ENCODE results near the gene EPSTI1.

DNA sequence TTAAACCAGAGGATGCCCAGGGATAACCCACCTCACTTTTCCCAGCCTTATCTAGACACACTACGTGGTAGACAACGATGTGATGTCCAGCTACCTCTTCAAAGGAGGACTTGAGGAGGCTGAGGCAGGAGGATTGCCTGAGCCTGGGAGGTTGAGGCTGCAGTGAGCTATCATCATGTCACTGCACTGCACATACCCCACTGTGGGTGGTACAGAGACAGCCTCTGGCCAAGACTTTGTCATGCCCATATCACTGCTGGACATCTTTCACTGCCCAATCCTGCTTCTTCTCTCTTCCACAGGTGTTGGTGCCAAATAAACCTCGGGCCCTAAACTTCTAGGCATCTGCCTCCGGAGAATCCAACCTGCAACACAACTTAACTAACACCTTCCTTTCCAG lies 124.8 kb downstream of the EPSTI1 start:
- TF ChIP-seq, protein P1, sequence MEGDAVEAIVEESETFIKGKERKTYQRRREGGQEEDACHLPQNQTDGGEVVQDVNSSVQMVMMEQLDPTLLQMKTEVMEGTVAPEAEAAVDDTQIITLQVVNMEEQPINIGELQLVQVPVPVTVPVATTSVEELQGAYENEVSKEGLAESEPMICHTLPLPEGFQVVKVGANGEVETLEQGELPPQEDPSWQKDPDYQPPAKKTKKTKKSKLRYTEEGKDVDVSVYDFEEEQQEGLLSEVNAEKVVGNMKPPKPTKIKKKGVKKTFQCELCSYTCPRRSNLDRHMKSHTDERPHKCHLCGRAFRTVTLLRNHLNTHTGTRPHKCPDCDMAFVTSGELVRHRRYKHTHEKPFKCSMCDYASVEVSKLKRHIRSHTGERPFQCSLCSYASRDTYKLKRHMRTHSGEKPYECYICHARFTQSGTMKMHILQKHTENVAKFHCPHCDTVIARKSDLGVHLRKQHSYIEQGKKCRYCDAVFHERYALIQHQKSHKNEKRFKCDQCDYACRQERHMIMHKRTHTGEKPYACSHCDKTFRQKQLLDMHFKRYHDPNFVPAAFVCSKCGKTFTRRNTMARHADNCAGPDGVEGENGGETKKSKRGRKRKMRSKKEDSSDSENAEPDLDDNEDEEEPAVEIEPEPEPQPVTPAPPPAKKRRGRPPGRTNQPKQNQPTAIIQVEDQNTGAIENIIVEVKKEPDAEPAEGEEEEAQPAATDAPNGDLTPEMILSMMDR (IDR thresholded peaks at IDR 0.05): no peak
- no peak for TF ChIP-seq POLR2AphosphoS5 (IDR thresholded peaks at IDR 0.05)
